Measurements from ENCODE around the gene PLSCR1. TPM values are rescaled to one million over a fixed set of nuclear protein-coding genes. Genes with fewer than 3 reads are reported as not detected.

The PLSCR1 gene
- total RNA-seq, 4 donors from 2014 or later, result 23.8 to 34.4 (median 26.4) TPM

DNA sequence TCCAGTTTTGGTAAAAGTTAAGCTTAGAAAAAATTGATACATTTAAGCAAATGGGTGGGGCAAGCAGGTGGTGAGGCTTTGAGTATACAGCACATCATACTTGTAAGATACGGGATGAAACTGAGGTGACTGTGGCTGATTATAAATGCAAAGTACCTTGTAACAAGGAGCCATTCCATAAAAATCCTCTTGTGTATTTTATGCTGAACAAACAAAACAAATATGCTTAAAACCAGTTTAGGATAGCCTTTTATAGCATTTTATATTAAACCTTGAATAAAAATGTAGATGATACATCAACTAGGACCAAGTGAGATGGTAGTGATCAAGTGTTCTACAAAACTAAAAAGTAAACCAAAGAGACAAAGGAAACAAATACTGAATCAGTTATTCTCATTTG is 3.4 kb downstream of the PLSCR1 start:
- no peak overlapping the region for H3K4me3 ChIP-seq (ENCODE audit: low read depth, poor library complexity, severe bottlenecking)
- WGBS, 2 donors, result 60 to 68% methylated on average over 1 of the region's 1 CpG
- no peak for TF ChIP-seq POLR2A (IDR thresholded peaks at IDR 0.05)

DNA sequence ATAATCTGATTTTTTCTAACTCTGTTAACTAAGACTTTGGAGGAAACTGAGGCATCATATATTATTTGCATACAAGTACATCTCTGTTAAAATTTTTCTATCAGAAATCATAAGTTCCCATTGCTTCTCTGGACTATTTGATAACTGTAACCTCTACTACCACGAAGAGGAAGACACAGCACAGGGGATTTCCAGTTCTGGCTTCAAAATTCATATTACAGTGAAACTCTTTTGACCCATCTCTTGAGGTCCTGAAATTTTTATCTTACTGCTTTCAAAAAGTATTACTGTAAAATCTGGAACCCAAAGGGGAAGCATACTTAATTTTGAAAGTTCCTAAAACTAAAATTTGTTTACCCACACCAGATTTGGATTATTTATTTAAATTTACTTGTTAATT is 4.2 kb downstream of the PLSCR1 start:
- no peak for TF ChIP-seq POLR2A (IDR thresholded peaks at IDR 0.05)
- TF ChIP-seq, protein P1, sequence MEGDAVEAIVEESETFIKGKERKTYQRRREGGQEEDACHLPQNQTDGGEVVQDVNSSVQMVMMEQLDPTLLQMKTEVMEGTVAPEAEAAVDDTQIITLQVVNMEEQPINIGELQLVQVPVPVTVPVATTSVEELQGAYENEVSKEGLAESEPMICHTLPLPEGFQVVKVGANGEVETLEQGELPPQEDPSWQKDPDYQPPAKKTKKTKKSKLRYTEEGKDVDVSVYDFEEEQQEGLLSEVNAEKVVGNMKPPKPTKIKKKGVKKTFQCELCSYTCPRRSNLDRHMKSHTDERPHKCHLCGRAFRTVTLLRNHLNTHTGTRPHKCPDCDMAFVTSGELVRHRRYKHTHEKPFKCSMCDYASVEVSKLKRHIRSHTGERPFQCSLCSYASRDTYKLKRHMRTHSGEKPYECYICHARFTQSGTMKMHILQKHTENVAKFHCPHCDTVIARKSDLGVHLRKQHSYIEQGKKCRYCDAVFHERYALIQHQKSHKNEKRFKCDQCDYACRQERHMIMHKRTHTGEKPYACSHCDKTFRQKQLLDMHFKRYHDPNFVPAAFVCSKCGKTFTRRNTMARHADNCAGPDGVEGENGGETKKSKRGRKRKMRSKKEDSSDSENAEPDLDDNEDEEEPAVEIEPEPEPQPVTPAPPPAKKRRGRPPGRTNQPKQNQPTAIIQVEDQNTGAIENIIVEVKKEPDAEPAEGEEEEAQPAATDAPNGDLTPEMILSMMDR (IDR thresholded peaks at IDR 0.05), result no peak
- intact Hi-C loops (cut with DNase I; ENCODE audit: low total_unique reads), result no loop called here
- H3K4me3 ChIP-seq (ENCODE audit: low read depth, poor library complexity, severe bottlenecking), result no peak overlapping the region
- 0 to 41% methylated on average over 1 of the region's 1 CpG for WGBS, 2 donors
- DNase-seq (ENCODE audit: low spot score in 2 of 2), result no peak

More for the DNA sequence above, 3.4 kb downstream of the PLSCR1 start:
- DNase-seq (ENCODE audit: low spot score in 2 of 2), result no peak
- intact Hi-C loops (cut with DNase I; ENCODE audit: low total_unique reads), result no loop called here

DNA sequence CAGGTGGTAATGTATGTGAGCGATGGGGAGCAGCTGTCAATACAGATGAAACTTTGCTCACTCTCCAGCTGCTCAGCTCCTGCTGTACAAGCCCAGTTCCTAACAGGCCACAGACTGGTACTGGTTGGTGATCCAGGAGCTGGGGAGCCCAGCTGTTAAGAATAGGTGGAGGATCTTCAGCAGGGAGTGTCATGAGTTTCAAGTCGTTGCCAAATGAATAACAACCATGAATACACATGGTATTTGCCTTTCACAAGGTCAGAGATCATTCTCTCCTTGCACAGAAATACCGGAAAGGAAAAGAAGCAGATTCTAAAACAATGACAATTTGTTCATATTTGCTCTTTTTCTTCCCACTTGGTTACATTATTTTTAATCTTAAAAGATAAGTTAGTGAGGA is 5.1 kb downstream of the PLSCR1 start:
- H3K4me3 ChIP-seq (ENCODE audit: low read depth, poor library complexity, severe bottlenecking), result no peak overlapping the region
- intact Hi-C loops (cut with DNase I; ENCODE audit: low total_unique reads), result no loop called here
- DNase-seq (ENCODE audit: low spot score in 2 of 2), result no peak
- no peak for TF ChIP-seq POLR2A (IDR thresholded peaks at IDR 0.05)
- TF ChIP-seq, protein P1 (IDR thresholded peaks at IDR 0.05), result no peak
- whole genome bisulfite sequencing, 2 donors, result 31 to 80% methylated on average over 3 of the region's 3 CpGs

DNA sequence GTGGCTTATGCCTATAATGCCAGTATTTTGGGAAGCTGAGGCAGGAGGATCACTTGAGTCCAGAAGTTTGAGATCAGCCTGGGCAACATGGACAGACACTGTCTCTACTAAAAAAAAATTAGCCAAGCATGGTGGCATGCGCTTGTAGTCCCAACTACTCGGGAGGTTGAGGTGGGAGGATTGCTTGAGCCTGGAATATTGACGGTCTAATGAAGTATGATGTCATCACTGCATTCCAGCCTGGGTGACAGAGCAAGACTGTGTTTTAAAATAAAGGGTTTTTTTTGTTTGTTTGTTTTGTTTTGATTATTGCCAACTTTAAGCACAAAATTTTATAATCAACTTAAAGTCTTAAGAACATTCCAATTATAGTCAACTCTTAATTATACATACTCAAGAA is 6.8 kb downstream of the PLSCR1 start:
- TF ChIP-seq, protein P1 (IDR thresholded peaks at IDR 0.05), result no peak
- no peak for TF ChIP-seq POLR2A (IDR thresholded peaks at IDR 0.05)
- no peak for DNase-seq (ENCODE audit: low spot score in 2 of 2)
- no peak overlapping the region for H3K4me3 ChIP-seq (ENCODE audit: low read depth, poor library complexity, severe bottlenecking)
- 87 to 96% methylated on average over 3 of the region's 3 CpGs for WGBS, 2 donors
- intact Hi-C loops (cut with DNase I; ENCODE audit: low total_unique reads), result no loop called here

DNA sequence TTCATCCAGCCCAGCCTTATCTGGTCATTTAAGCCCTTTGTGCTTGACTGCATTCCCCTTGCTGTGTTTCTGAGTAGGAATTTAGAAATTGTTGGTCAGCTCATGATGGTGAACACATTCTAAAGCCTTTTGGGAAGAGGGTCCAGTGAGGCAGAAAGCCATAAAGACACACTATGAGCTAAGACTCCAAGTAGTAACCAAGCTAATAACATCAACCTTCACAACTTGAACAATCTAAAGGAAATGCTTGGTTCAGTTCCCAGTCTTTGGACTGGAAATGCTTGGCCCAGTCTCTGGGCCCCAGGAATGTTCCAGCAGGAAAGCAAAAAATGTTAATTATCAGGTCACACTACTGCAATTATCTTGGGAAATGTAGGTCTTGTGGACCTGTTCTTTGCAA is 7.7 kb downstream of the PLSCR1 start:
- intact Hi-C loops (cut with DNase I; ENCODE audit: low total_unique reads), result no loop called here
- no peak for TF ChIP-seq POLR2A (IDR thresholded peaks at IDR 0.05)
- TF ChIP-seq, protein P1 (IDR thresholded peaks at IDR 0.05), result no peak
- DNase-seq (ENCODE audit: low spot score in 2 of 2), result no peak
- H3K4me3 ChIP-seq (ENCODE audit: low read depth, poor library complexity, severe bottlenecking), result no peak overlapping the region

DNA sequence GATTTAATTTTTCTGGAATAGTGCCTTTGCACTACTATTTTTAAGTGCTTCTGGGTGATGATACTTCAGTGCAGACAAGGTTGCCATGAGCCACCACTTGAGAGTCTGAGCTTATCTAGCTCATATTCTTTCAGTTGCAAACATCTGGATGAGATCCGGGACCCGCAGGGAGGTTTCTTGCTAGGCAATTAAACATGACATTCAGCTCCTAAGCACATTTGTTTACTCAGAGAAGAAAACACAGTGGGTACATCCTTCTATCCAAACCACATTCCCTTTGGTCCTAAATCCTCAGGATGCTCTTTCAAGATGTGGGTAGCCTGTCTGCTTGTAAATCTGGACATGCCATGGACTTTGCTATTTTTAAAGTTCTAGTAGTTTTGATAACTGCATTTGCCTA is 12.0 kb downstream of the PLSCR1 start:
- intact Hi-C loops (cut with DNase I; ENCODE audit: low total_unique reads), result no loop called here
- no peak for TF ChIP-seq POLR2A (IDR thresholded peaks at IDR 0.05)
- TF ChIP-seq, protein P1 (IDR thresholded peaks at IDR 0.05), result no peak
- no peak overlapping the region for H3K4me3 ChIP-seq (ENCODE audit: low read depth, poor library complexity, severe bottlenecking)
- 57 to 76% methylated on average over 2 of the region's 2 CpGs for WGBS, 2 donors
- no peak for DNase-seq (ENCODE audit: low spot score in 2 of 2)
